Measurements from ENCODE around the gene NAP1L4. TPM values are rescaled to one million over a fixed set of nuclear protein-coding genes. Genes with fewer than 3 reads are reported as not detected.

The NAP1L4 gene
- total RNA-seq, 1 donor from 2014 or later: 42.2 TPM

- DNase-seq (ENCODE audit: low spot score): peak; percentile 40
- no peak for ATAC-seq
These were observed 3.0 kb upstream of the NAP1L4 start for GRCh38 chr11:2995031-2995561.

GRCh38 chr11:2994336-2994730 lies 2.2 kb upstream of the NAP1L4 start:
- ATAC-seq (no peak), DNase-seq (ENCODE audit: low spot score) (no peak)

GRCh38 chr11:2992997-2993325 lies 832 bp upstream of the NAP1L4 start:
- DNase-seq (ENCODE audit: low spot score): no peak
- no peak for ATAC-seq

GRCh38 chr11:2991452-2992233 lies 486 bp downstream of the NAP1L4 start:
- peak; percentile 72 for ATAC-seq
- no peak for DNase-seq (ENCODE audit: low spot score)

GRCh38 chr11:2990617-2991451 lies 1.3 kb downstream of the NAP1L4 start:
- ATAC-seq (peak; percentile 37), DNase-seq (ENCODE audit: low spot score) (no peak)

GRCh38 chr11:2989551-2989950 lies 2.6 kb downstream of the NAP1L4 start:
- DNase-seq (ENCODE audit: low spot score) (no peak), ATAC-seq (no peak)

- DNase-seq (ENCODE audit: low spot score): no peak
- ATAC-seq: no peak
These were observed 3.1 kb downstream of the NAP1L4 start for GRCh38 chr11:2989006-2989405.

- ATAC-seq (no peak), DNase-seq (ENCODE audit: low spot score) (no peak)
These were observed 4.0 kb downstream of the NAP1L4 start for GRCh38 chr11:2987881-2988861.

- no peak for DNase-seq (ENCODE audit: low spot score)
- no peak for ATAC-seq
These were observed 8.2 kb downstream of the NAP1L4 start for GRCh38 chr11:2983908-2984307.

- no peak for ATAC-seq
- DNase-seq (ENCODE audit: low spot score): no peak
These were observed 9.9 kb downstream of the NAP1L4 start for GRCh38 chr11:2982214-2982613.

- no peak for DNase-seq (ENCODE audit: low spot score)
- ATAC-seq: no peak
These were observed 11.0 kb downstream of the NAP1L4 start for GRCh38 chr11:2981130-2981529.

- DNase-seq (ENCODE audit: low spot score): no peak
- no peak for ATAC-seq
These were observed 11.8 kb downstream of the NAP1L4 start for GRCh38 chr11:2980168-2980840.

GRCh38 chr11:2977113-2977512 lies 15.0 kb downstream of the NAP1L4 start:
- DNase-seq (ENCODE audit: low spot score) (no peak), ATAC-seq (no peak)

- no peak for ATAC-seq
- DNase-seq (ENCODE audit: low spot score): no peak
These were observed 15.7 kb downstream of the NAP1L4 start for GRCh38 chr11:2976294-2977063.

- no peak for DNase-seq (ENCODE audit: low spot score)
These were observed 16.5 kb downstream of the NAP1L4 start for GRCh38 chr11:2975594-2975993.

GRCh38 chr11:2974272-2974671 lies 17.9 kb downstream of the NAP1L4 start:
- DNase-seq (ENCODE audit: low spot score): no peak

More at GRCh38 chr11:2975594-2975993, 16.5 kb downstream of the NAP1L4 start:
- peak; percentile 95 for ATAC-seq

GRCh38 chr11:2968341-2968900 lies 23.7 kb downstream of the NAP1L4 start:
- no peak for DNase-seq (ENCODE audit: low spot score)
- ATAC-seq: no peak

More at GRCh38 chr11:2974272-2974671, 17.9 kb downstream of the NAP1L4 start:
- ATAC-seq: no peak

- no peak for DNase-seq (ENCODE audit: low spot score)
- ATAC-seq: peak; percentile 78
These were observed 27.3 kb downstream of the NAP1L4 start for GRCh38 chr11:2964782-2965181.

GRCh38 chr11:2963761-2964160 lies 28.4 kb downstream of the NAP1L4 start:
- DNase-seq (ENCODE audit: low spot score) (no peak), ATAC-seq (no peak)
